ENCODE results near the gene HOXD1. TPM values are rescaled to one million over a fixed set of nuclear protein-coding genes. Genes with fewer than 3 reads are reported as not detected.
A peak's percentile ranks its signal among the peaks of the same experiment; 100 is the strongest.

Gene HOXD1
- total and polyA plus RNA-seq, 2 of the 4 experiments (the other 2 are of a cell fraction): not detected

DNA sequence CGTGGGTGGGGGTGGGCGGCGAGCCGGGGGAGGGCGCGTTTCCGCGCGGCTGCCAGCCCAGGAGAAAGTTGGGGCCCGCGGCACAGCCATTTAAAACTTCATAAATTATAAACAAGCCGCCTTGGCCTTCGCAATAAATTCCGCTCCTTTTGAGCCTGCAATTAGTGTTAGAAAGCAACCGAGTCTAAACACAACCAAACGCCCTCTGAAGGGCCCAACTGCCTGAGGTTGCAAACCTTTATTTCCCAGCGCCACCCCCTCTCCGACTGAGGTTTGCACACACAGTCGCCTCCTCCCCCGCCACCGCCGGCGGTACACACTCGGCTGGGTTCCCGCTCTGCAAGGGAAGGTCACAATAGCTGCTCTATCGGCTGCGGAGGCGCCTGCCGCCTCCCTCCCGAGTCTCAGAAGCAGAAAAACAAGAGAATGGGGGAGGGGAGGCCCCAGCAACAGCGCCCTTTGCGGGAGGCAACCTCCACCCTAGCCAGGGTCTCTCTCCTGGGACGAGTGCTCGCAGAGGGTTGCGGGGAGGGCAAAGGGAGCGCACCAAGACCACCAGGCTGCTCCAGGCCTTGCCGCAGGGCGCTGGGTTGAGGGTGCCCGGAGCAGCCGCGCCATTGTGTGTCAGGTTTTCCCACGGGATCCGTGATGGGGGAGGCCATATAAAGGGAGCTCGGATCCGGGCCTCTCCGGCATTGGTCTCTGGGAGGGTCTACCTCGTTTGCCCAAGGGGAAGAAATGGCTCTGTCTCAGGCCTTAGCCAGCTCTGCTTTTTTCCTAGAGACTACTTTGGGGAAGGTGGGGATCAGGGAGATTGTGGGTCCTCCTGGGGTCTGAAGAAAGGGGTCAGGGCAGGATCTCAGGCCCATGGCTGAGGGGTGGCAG is 13.4 kb upstream of the HOXD1 start:
- dilution Hi-C loops (cut with HindIII; ENCODE audit: low sequenced_read_pairs, unreplicated experiment): no loop called here
- 2% methylated on average over 7 of the region's 47 CpGs; no CpG with 5 or more reads in 1 of the 2 experiments for WGBS, 2 experiments (ENCODE audit: extremely low coverage in 2 of 2, insufficient read length in 1 of 2)
- no peak for TF ChIP-seq RAD21 (IDR thresholded peaks at IDR 0.05; ENCODE audit: low read length)
- TF ChIP-seq MAZ (IDR thresholded peaks at IDR 0.05; ENCODE audit: borderline replicate concordance, low read depth, low read length): no peak
- no peak for TF ChIP-seq BHLHE40 (IDR thresholded peaks at IDR 0.05; ENCODE audit: low read depth, low read length)
- TF ChIP-seq CHD1 (IDR thresholded peaks at IDR 0.05; ENCODE audit: low read depth, low read length): no peak
- no peak for TF ChIP-seq CEBPB (IDR thresholded peaks at IDR 0.05; ENCODE audit: low read depth, low read length)
- no peak for TF ChIP-seq NFE2L2 (IDR thresholded peaks at IDR 0.05; ENCODE audit: low read depth, low read length)
- no peak for TF ChIP-seq RFX5 (IDR thresholded peaks at IDR 0.05; ENCODE audit: low read depth, low read length)
- TF ChIP-seq, protein P1, sequence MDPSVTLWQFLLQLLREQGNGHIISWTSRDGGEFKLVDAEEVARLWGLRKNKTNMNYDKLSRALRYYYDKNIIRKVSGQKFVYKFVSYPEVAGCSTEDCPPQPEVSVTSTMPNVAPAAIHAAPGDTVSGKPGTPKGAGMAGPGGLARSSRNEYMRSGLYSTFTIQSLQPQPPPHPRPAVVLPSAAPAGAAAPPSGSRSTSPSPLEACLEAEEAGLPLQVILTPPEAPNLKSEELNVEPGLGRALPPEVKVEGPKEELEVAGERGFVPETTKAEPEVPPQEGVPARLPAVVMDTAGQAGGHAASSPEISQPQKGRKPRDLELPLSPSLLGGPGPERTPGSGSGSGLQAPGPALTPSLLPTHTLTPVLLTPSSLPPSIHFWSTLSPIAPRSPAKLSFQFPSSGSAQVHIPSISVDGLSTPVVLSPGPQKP (IDR thresholded peaks at IDR 0.05; ENCODE audit: borderline replicate concordance, low read depth, low read length): no peak
- no peak for TF ChIP-seq SMC3 (IDR thresholded peaks at IDR 0.05; ENCODE audit: low read depth, low read length)
- no peak for TF ChIP-seq MAFK (IDR thresholded peaks at IDR 0.05; ENCODE audit: low read depth, low read length)
- TF ChIP-seq MXI1 (IDR thresholded peaks at IDR 0.05; ENCODE audit: borderline replicate concordance, low read depth, low read length): no peak
- TF ChIP-seq FOS (IDR thresholded peaks at IDR 0.05; ENCODE audit: low read depth, low read length): no peak
- TF ChIP-seq POLR2A (IDR thresholded peaks at IDR 0.05; ENCODE audit: low read depth, low read length): no peak
- TF ChIP-seq RCOR1 (IDR thresholded peaks at IDR 0.05; ENCODE audit: insufficient replicate concordance, low read length): no peak

More for the DNA sequence above, 13.4 kb upstream of the HOXD1 start:
- H3K9me3 ChIP-seq (ENCODE audit: control insufficient read depth, insufficient read depth, low read length): peaks cover 10% of the 10 kb centered on the region
- H2AK9ac ChIP-seq (replicated peaks; ENCODE audit: low read depth, low read length, poor library complexity): no peak overlapping the region
- no peak overlapping the region for H2BK15ac ChIP-seq (ENCODE audit: low read depth, low read length)
- no peaks in the 10 kb centered on the region for H3K9me1 ChIP-seq (ENCODE audit: insufficient read depth, low read length)
- H3K27me3 ChIP-seq (ENCODE audit: control insufficient read depth, insufficient read depth, low read length): peaks cover 93% of the 10 kb centered on the region
- H3K36me3 ChIP-seq (ENCODE audit: control insufficient read depth, insufficient read depth, low read length): no peaks in the 10 kb centered on the region
- no peak overlapping the region for H2BK5ac ChIP-seq (ENCODE audit: low read depth, low read length, poor library complexity, severe bottlenecking)
- H4K5ac ChIP-seq (ENCODE audit: low read depth, low read length): no peak overlapping the region
- H3K27ac ChIP-seq (ENCODE audit: insufficient read depth, low read length): no peak overlapping the region
- no peak for DNase-seq
- H3K14ac ChIP-seq (replicated peaks; ENCODE audit: low read depth, low read length): no peak overlapping the region
- ChIA-PET CTCF (no interaction called here), POLR2A (ENCODE audit: unreplicated experiment) (no interaction called here)
- no peaks in the 10 kb centered on the region for H3K4me1 ChIP-seq (ENCODE audit: control insufficient read depth, insufficient read depth, low read length)
- ATAC-seq (ENCODE audit: low read depth): no peak
- H3K4me2 ChIP-seq (ENCODE audit: low read depth, low read length): no peak overlapping the region
- no peak overlapping the region for H3K9ac ChIP-seq (ENCODE audit: low read depth, low read length)
- no peak overlapping the region for H3K4ac ChIP-seq (ENCODE audit: low read depth, low read length)
- H2BK20ac ChIP-seq (ENCODE audit: low read depth, low read length): no peak overlapping the region
- H3K79me1 ChIP-seq (ENCODE audit: low read depth in 1 of 2, low read length in 2 of 2): no peaks in the 10 kb centered on the region
- H4K91ac ChIP-seq (ENCODE audit: insufficient read depth, low read depth, low read length): no peak overlapping the region
- H3K56ac ChIP-seq (ENCODE audit: extremely low read depth, insufficient read depth, low read length): no peak overlapping the region
- no peak overlapping the region for H2AK5ac ChIP-seq (ENCODE audit: low read depth, low read length)
- H2BK120ac ChIP-seq (ENCODE audit: low read depth, low read length): no peak overlapping the region
- H2AFZ ChIP-seq (replicated peaks; ENCODE audit: low read length, poor library complexity): peak overlapping the region; percentile 41
- no peaks in the 10 kb centered on the region for H4K20me1 ChIP-seq (ENCODE audit: insufficient read depth, low read length)
- no peak overlapping the region for H4K8ac ChIP-seq (ENCODE audit: low read depth in 2 of 2, low read length in 2 of 2)
- BruUV-seq (replicated peaks): no TSS peak
- no peak overlapping the region for H3K18ac ChIP-seq (ENCODE audit: low read depth, low read length)
- intact Hi-C loops (cut with micrococcal nuclease): no loop called here
- no peak overlapping the region for H3K23ac ChIP-seq (ENCODE audit: low read depth, low read length)
- in situ Hi-C loops (cut with MboI; ENCODE audit: low sequenced_read_pairs): no loop called here
- H3K4me3 ChIP-seq (ENCODE audit: insufficient read depth, low read depth, low read length): no peak overlapping the region

Data from IMR-90 (cell line).